GM21423 (cell line): ENCODE results near the gene MTG1.

Experiments
- ATAC-seq: cut with Tn5 transposase; IDR thresholded peaks from one replicate; pipeline ENCODE4 v1.9.1; 2021; ENCODE audit warnings: mild to moderate bottlenecking, moderate library complexity; ENCODE audit not compliant: unreplicated experiment

Gene MTG1

DNA sequence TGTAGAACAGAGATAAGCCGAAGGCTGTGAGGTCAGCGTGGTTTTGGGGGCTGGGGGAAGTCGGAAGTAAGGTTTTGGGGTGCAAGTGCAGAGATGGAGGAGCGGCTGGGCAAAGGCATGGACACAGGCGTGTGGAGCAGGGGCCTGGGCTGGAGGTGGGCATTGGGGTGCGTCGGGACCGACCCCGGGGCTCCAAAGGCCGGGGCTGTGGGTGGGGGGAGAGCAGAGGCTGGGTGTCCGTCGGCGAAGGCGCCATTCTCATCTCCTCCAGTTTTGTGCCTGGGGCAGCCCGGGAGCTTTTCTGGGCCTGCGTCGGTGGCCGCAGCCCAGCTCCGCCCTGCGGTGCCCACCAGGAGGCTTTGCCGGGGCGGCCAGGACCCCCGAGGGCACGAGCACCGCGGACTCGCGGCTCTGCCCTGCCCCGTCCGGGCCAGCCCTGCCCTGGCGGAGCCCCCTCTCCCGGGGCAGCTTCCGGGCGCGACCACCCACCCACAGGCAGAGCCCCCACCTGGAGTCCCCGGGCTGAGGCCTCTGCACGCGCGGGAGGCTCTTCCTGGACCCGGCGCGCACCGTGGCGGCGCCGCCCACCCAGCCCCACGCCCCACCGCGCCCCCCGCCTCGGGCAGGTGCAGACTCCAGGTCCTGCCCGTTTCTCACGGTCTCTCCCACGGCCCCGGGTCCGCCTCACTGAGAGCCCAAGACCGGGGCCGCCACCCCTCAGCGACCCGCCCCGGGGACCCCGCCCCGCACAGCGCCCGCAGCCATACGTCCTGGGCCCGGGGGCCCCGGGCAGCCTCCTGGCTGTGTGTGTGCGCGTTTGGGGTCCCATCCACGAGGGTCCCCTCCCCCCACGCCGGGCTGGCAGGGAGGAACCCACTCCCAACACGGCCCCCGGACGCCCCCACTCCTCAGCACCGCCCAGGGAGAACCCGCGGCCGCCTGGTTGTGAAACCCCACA lies 52.1 kb downstream of the MTG1 start:
- ATAC-seq, result no peak

- ATAC-seq, result no peak
These were observed 53.0 kb downstream of the MTG1 start for GRCh38 chr10:133446979-133447378.

DNA sequence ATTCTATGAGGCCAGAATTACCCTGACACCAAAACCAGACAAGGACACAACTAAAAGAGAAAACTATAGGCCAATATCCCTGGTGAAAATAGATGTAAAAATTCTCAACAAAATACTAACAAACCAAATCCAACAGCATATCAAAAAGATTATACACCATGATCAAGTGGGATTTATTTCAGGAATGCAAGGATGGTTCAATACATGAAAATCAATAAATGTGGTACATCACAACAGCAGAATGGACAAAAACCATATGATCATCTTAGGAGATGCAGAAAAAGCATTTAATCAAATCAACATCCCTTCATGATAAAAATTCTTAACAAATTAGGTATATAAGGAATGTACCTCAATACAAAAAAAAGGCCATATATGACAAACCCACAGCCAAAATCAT lies 54.2 kb downstream of the MTG1 start:
- no peak for ATAC-seq

DNA sequence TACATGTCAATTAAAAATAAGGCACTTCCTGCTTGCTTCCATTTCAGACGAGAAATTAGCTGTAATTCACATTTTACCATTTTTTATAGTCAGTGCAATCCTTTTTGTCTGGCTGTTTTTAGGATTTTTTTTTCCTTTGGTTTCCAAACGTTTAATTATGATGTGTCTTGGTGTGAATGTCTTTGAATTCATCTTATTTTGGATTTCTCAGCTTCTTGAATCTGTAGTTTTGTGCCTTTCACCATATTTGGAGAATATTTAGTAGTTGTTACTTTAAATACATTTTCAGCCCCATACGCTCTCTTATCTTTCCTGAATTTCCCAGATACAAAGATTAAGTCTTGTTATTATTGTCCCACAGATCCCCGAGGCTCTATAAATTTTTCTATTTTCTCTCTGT lies 57.4 kb downstream of the MTG1 start:
- no peak for ATAC-seq

GRCh38 chr10:133452453-133452852 lies 58.5 kb downstream of the MTG1 start:
- ATAC-seq, result no peak

DNA sequence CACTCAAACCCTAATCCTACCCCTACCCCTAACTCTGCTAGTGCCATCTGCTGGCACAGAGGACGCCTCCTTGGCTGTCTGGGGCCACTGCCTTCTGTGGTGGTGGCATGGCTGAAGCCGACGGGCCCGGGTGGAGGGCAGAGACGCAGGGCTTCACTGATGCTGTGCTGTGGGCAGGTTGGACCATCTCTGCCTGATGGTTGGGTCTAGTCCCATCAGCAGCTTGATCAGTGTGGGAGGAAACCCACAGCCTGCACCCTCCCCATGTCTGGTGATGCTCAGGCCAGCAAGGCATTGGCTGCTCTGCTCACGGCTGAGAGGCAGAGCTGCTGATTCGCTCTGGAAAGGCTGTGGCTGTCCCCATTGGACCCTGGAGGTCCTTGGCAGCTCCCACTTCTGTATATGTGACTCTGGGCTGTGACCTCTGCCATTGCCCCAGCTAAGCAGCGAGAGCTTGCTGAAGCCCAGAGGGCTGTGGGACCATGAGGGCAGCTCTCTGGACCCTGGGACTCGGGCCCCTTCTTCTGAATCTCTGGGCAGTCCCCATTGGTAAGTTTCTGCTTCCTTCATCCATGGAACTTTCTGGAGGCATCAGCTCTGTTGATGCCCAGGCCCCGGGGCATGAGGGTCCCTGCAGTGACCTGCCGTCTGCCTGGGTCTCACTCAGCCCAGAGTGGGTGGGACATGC lies 59.7 kb downstream of the MTG1 start, which contains the start of gene SCART1:
Gene SCART1 (plus strand): TSS at position 430 of the 688 bp plus-strand sequence. CDS start 53 bp downstream, at position 483.
- ATAC-seq, result no peak

GRCh38 chr10:133454204-133454893 lies 60.4 kb downstream of the MTG1 start:
- no peak for ATAC-seq

- ATAC-seq, result no peak
These were observed 61.2 kb downstream of the MTG1 start for GRCh38 chr10:133455196-133455595.

DNA sequence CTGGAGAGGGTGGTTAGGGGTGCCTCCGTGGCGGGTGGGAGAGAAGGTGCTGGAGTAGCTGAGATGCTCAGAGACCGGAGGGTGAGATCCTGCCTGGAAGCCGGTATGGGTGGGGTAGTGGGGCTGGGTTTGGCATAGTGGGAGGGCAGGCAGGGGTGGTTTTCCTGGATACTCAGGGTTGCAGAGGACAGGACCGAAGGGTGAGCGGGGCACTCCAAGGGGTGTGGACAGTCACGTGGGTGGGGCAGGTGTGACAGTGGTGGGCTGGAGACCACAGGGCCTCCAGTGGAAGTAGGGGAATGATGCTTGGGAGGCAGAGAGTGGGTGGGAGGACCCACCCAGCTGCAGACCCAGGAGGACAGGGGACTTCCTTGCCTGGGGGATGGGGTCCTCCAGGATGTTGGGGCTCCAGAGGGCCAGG lies 61.7 kb downstream of the MTG1 start:
- no peak for ATAC-seq

DNA sequence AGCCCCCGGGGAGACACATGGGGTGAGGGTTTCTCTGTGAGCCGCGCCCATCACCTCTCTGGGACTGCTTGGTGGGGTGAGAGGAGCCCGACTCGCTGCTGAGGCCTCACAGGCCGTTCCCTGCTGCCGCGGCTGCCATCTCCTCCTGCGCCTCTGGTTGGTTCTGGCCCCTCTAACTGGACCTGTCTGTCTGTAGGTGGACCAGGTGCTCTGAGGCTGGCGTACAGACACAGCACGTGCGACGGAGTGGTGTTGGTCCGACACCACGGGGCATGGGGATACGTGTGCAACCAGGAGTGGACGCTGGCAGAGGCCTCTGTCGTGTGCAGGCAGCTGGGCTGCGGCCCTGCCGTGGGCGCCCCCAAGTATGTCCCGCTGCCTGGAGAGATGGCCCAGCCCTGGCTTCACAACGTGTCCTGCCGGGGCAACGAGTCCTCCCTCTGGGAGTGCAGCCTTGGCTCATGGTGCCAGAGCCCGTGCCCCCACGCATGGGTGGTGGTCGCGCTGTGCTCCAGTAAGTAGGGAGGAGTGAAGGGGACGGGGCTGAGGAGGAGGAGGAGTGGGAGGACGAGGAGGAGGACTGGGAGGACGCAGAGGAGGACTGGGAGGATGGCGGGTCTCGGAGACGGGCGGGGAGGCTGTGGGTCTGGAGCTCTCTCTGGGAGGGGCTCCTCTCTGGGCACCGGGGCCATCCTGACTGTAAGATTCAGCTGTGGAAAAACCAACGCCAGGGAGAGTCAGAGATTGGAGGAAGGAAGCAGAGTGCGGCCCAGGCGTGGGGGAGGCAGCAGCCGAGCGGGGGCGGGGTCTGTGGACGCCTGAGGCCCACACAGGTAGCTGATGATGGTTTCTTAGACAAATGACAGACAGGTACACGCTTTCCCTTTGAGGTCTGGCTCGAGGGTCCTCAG lies 62.3 kb downstream of the MTG1 start:
- ATAC-seq, result no peak

DNA sequence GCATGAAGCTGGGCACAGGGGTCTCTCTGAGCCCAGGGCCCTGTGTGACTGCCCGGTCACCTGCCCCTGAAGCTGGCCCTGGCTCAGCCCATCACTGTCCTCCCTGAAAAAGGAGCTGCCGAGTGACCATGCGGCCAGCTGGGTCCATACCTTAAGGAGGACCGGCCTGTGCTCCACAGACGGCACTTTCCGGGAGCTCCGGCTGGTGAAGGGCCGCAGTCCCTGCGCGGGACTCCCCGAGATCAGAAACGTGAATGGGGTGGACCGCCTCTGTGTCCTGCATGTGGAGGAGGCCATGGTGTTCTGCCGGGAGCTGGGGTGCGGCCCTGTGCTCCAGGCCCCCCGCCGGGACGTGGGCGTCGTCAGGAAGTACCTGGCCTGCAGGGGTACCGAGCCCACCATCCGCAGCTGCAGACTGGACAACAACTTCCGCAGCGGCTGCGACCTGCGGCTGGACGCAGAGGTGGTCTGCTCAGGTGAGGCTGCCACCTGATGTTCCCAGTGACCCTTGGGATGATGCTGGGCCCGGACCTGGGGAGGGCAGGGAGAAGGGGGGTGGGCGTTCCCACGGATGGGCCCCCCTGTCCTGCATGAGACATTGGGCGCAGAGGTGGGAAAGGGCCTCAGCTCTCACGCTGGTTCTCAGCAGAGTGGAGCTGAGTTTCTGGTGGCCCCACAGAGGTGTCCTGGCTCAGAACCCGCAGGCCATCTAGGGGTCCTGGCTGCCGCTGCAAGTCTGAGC lies 63.3 kb downstream of the MTG1 start:
- no peak for ATAC-seq

- ATAC-seq, result no peak
These were observed 64.2 kb downstream of the MTG1 start for GRCh38 chr10:133458021-133458709.

DNA sequence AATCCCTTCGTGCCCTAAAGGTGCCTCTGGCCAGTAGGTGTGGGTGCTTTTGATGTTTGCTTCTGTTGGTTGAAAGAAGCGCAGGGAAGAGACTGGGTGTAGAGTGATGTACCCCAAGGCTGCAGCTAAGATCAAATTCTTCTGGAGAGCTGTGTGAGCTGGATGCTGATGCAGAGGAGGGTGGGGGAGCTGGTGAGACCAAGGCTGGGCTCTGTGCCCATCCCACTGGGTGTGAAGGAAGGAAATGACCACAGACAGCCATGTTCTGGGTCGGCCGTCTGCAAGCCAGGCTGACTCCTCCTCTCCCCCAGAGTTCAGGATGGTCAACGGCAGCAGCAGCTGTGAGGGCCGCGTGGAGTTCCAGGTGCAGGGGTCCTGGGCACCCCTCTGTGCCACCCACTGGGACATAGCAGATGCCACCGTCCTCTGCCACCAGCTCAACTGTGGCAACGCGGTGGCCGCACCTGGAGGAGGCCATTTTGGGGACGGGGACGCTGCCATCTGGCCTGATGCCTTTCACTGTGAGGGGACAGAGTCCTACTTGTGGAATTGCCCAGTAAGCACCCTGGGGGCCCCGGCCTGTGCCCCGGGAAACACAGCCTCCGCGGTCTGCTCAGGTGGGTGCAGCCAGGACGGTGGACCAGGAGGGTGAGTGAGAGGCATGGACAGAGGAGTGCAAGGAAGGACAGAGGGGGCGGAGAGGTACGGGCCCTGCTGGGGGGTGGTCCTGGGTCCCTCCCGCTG lies 64.9 kb downstream of the MTG1 start:
- no peak for ATAC-seq

- ATAC-seq, result no peak
These were observed 65.7 kb downstream of the MTG1 start for GRCh38 chr10:133459454-133460207.

GRCh38 chr10:133460208-133460769 lies 66.3 kb downstream of the MTG1 start:
- ATAC-seq, result no peak

- no peak for ATAC-seq
These were observed 67.1 kb downstream of the MTG1 start for GRCh38 chr10:133461027-133461426.

GRCh38 chr10:133461841-133462240 lies 67.9 kb downstream of the MTG1 start:
- no peak for ATAC-seq
